Measurements from ENCODE around the gene DNMT1.

- TF ChIP-seq CTCF (IDR thresholded peaks at IDR 0.05), result no peak
- no peak for TF ChIP-seq E2F5 (CRISPR knock-in tag; IDR thresholded peaks at IDR 0.05)
- no peak for TF ChIP-seq USF2 (CRISPR knock-in tag; IDR thresholded peaks at IDR 0.05)
- TF ChIP-seq TP53 (CRISPR knock-in tag; IDR thresholded peaks at IDR 0.05), result no peak
- no peak for TF ChIP-seq SP1 (CRISPR knock-in tag; conservative IDR thresholded peaks at IDR 0.05)
- TF ChIP-seq MYBL2 (CRISPR knock-in tag; IDR thresholded peaks at IDR 0.05), result no peak
- no peak for TF ChIP-seq PREB (CRISPR knock-in tag; IDR thresholded peaks at IDR 0.05; ENCODE audit: borderline replicate concordance)
These were observed 36.7 kb downstream of the DNMT1 start for GRCh38 chr19:10158071-10158470.

Data from WTC11 (cell line).